Activated CD8-positive, alpha-beta T cell treated with anti-CD3 and anti-CD28 coated beads, Interleukin-2, amount 10 ng/mL, durations not matched to agents 7 days and 5 days (primary cell): Measurements from ENCODE around the gene DNASE1L3. TPM values are rescaled to one million over a fixed set of nuclear protein-coding genes. Genes with fewer than 3 reads are reported as not detected.

Experiments used
- ATAC-seq: fragments of 150-1000 bp; cut with Tn5 transposase; one replicate; pipeline ENCODE4 v1.10.0; 2021; ENCODE audit warnings: moderate library complexity
- CTCF ChIA-PET: fragments of 350-600 bp; sonication (Branson Sonifier 250); formaldehyde crosslinking; loops from one replicate; lab custom pipeline; 2021; ENCODE audit warnings: antibody characterized with exemption; lab: Charles Lee
- POLR2A ChIA-PET: fragments of 350-600 bp; sonication (Branson Sonifier 250); formaldehyde crosslinking; loops from one replicate; lab custom pipeline; 2021; ENCODE audit warnings: antibody characterized with exemption; lab: Charles Lee
- DNase-seq: peaks from one replicate; pipeline ENCODE4 v3.0.0-alpha.2; 2020
- H3K27ac Mint-ChIP-seq: one replicate; pipeline ENCODE4 v1.8.0; 2021; ENCODE audit warnings: mild to moderate bottlenecking, mixed read lengths
- H3K27me3 Mint-ChIP-seq: one replicate; pipeline ENCODE4 v1.8.0; 2021; ENCODE audit warnings: low read depth, mixed read lengths
- H3K36me3 Mint-ChIP-seq: one replicate; pipeline ENCODE4 v1.8.0; 2021; ENCODE audit warnings: low read depth, mixed read lengths
- H3K4me1 Mint-ChIP-seq: one replicate; pipeline ENCODE4 v1.8.0; 2021; ENCODE audit warnings: low read depth, mixed read lengths
- H3K4me3 Mint-ChIP-seq: one replicate; pipeline ENCODE4 v1.8.0; 2021; ENCODE audit warnings: mild to moderate bottlenecking, mixed read lengths
- H3K9me3 Mint-ChIP-seq: one replicate; pipeline ENCODE4 v1.8.0; 2022; ENCODE audit warnings: mixed read lengths; ENCODE audit not compliant: insufficient read depth
- total RNA-seq, 2 experiments: library from RNA; stranded (reverse); gene quantifications; one replicate each; pipeline ENCODE4 v1.2.3, GENCODE V29; 2021

Gene DNASE1L3
- total RNA-seq, 2 experiments from 2014 or later = not detected

DNA sequence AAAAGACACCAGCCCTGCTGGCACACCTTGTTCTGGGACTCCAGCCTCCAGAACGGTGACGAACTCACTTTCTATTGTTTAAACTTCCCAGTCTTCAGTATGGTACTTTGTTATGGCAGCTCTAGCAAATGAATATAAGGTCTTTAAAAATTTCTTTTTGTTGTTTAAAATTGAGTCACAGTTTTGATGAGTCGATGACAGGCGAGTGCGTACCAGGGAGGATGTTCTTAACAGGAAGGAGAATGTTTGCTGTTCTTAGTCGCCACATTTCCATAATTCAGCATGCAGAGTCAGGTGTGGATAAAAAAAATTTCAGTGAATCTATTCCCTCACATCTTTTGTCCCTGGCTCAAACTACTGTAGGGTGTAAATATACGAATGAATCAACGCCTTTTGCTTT, 12.4 kb downstream of the DNASE1L3 start:
- Mint-ChIP-seq H3K9me3 (peaks cover 4% of the 10 kb centered on the region), H3K4me3 (no peak overlapping the region), H3K36me3 (peaks cover 3% of the 10 kb centered on the region), H3K27ac (no peak overlapping the region), H3K27me3 (peaks cover 12% of the 10 kb centered on the region), H3K4me1 (peaks cover 2% of the 10 kb centered on the region)
- DNase-seq (no peak), ATAC-seq (no peak)
- CTCF ChIA-PET = interaction anchor here (1.6 kb wide), 1 partner anchor 10 kb away, joined by 4 read pairs; no protein-coding TSS in a partner anchor
- POLR2A ChIA-PET = no interaction called here

DNA sequence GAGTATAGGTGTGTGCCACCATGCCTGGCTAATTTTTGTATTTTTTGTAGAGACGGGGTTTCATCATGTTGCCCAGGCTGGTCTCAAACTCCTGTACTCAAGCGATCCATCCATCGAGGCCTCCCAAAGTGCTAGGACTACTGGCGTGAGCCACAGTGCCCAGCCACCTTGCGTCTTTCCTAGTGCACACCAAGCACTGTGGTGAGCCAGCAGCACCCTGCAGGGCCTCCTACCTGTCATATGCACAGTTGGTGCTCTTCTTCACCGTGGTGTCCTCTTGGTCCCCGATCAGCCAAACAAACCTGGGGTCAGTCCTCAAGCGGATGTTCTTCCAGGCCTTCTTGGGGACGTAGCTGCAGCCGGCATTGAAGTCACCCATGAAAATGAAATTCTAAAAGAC, 13.2 kb downstream of the DNASE1L3 start:
- Mint-ChIP-seq H3K27ac (no peak overlapping the region), H3K27me3 (peaks cover 7% of the 10 kb centered on the region), H3K4me3 (no peak overlapping the region), H3K36me3 (no peaks in the 10 kb centered on the region), H3K4me1 (peaks cover 2% of the 10 kb centered on the region), H3K9me3 (peaks cover 4% of the 10 kb centered on the region)
- no peak for DNase-seq
- ChIA-PET POLR2A (no interaction called here), CTCF (no interaction called here)
- no peak for ATAC-seq

DNA sequence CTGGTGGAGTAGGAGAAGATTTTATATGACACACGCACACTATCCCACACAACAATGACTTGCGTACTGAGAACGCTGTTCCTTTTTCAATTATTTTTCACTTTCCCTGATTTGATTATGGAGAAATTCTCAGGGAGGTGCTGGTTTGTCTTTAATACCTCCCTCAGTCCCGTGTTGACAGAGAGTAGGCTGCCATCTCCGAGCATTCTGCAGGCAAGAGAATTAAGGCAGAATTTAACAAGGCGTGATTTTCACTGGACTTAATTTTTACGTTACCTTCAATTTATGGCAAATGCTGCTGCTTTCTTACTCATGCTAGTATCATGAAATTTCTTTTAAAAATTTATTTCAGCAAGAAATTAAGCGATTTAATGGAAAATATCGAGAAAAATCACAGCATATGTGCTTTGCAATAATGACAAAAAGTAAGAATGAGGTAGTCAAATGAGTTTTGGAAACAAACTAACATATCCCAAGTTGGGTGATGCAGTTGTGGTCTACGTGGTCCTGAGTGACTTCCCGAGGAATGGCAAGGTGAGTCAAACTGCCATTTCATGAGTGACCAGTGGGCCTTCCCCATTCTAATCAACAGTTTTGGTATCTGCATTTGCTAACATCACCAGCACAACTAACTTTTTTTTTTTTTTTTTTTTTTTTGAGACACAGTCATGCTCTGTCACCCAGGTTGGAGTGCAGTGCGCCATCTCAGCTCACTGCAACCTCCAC, 16.9 kb downstream of the DNASE1L3 start:
- ATAC-seq (no peak), DNase-seq (no peak)
- H3K27me3 Mint-ChIP-seq = no peaks in the 10 kb centered on the region
- peaks cover 2% of the 10 kb centered on the region for H3K4me1 Mint-ChIP-seq
- H3K27ac Mint-ChIP-seq = no peak overlapping the region
- no peaks in the 10 kb centered on the region for H3K36me3 Mint-ChIP-seq
- H3K4me3 Mint-ChIP-seq = no peak overlapping the region
- H3K9me3 Mint-ChIP-seq = no peaks in the 10 kb centered on the region
- ChIA-PET POLR2A (no interaction called here), CTCF (interaction anchor here (0.8 kb wide), 1 partner anchor 23 kb away, joined by 3 read pairs; no protein-coding TSS in a partner anchor)

DNA sequence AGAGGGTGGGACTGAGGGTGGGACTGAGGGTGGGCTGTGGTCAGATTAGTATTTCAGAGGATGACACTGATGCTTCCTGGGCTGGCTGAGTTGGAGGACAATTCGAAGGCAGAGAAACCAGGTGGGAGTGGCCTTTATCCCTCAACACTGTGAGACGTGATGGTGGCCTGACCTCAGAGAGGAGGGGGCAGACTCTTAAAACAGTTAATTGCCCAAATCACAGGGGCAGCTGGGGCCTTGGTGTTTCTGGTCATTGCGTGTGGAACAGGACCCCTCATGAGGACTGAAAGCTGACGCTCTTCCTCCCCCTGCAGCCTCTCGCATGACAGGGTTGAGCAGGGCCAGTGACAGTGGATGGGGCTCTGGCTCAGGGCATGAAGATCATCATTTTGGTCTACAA, 18.7 kb downstream of the DNASE1L3 start:
- Mint-ChIP-seq H3K27ac (no peak overlapping the region), H3K9me3 (no peaks in the 10 kb centered on the region), H3K4me3 (no peak overlapping the region), H3K4me1 (peaks cover 4% of the 10 kb centered on the region), H3K36me3 (no peaks in the 10 kb centered on the region), H3K27me3 (no peaks in the 10 kb centered on the region)
- DNase-seq = no peak
- ATAC-seq = no peak
- ChIA-PET POLR2A (no interaction called here), CTCF (interaction anchor here (1.1 to 11.3 kb wide), 2 partner anchors 25 kb away, joined by 4 to 170 read pairs; no protein-coding TSS in a partner anchor)

DNA sequence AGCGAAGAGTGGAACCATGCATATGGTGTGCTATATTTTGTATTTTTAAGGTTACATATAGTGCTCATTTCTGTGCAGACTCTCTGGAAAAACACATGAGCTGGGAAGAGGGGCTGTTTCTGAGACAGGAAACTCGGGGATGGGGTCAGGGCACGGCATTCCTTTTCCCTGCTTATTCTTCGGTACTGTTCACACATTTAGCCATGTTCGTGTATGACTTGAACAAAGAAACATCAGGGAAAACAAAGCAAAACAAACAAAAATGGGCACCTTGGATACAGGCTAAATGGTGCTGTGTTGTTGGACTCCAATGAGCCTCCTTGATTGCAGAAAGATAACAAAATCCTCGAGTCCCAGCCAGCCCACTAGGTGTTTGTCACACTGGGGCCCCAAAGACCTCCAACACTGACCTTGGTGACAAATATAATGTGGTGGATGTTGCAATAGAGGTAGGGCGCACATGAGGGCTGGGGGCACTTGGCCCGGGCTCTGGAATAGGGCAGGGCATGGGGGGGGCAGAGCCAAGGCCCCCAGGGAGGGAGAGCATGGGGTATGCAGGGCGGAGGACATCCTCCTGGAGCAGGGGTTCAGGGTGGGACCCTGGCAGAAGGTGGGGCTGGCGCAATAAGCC, 19.3 kb downstream of the DNASE1L3 start:
- DNase-seq (no peak), ATAC-seq (no peak)
- POLR2A ChIA-PET = no interaction called here
- no peaks in the 10 kb centered on the region for H3K36me3 Mint-ChIP-seq
- no peaks in the 10 kb centered on the region for H3K27me3 Mint-ChIP-seq
- H3K9me3 Mint-ChIP-seq = no peaks in the 10 kb centered on the region
- H3K4me1 Mint-ChIP-seq = peaks cover 2% of the 10 kb centered on the region
- H3K4me3 Mint-ChIP-seq = no peak overlapping the region
- CTCF ChIA-PET = interaction anchor here (1.1 to 11.3 kb wide), 2 partner anchors 25 kb away, joined by 3 to 170 read pairs; no protein-coding TSS in a partner anchor
- H3K27ac Mint-ChIP-seq = no peak overlapping the region

DNA sequence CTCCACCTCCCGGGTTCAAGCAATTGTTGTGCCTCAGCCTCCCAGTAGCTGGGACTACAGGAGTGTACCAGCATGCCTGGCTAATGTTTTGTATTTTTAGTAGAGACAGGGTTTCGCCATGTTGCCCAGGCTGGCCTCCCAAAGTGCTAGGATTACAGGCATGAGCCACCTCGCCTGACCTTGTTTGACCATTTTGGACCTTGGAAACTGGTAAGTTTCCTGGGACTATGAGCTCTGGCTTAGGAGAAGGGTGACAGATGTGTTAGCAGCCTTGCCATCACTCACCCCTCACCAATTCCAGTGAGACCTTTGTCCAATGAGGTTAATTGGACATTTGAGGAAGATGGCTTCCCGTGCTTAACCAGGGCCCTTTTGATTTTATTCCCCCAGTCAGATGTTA, 19.9 kb downstream of the DNASE1L3 start:
- Mint-ChIP-seq H3K4me3 (no peak overlapping the region), H3K27ac (no peak overlapping the region), H3K36me3 (no peaks in the 10 kb centered on the region), H3K27me3 (no peaks in the 10 kb centered on the region), H3K4me1 (peaks cover 2% of the 10 kb centered on the region), H3K9me3 (no peaks in the 10 kb centered on the region)
- no peak for DNase-seq
- ChIA-PET CTCF (interaction anchor here (1.1 to 11.3 kb wide), 2 partner anchors 24 to 26 kb away, joined by 3 to 170 read pairs; no protein-coding TSS in a partner anchor), POLR2A (no interaction called here)
- no peak for ATAC-seq

DNA sequence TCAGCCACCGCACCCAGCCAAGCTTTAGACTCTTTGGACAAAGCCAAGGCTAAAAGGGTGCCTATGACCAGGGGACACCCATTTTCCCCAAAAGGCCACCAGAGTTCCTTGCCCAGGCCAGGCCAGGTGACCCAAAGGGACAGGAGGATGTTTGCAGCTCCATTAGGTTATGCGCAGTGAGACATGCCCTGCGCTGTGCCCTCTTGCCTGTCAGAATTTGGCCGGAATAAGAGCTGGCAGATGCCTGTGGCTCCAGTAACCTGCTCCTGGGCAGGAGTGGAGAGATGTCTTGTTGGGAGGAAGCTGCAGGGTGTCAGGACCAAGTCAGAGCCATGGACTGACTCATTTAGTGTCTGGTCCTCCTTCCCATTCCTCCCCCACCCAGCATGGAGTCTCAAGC, 20.5 kb downstream of the DNASE1L3 start:
- CTCF ChIA-PET = interaction anchor here (1.1 to 11.3 kb wide), 3 partner anchors 24 to 182 kb away, joined by 3 to 170 read pairs (median 5); partner anchors contain the start of gene FLNB
- no peaks in the 10 kb centered on the region for H3K9me3 Mint-ChIP-seq
- ATAC-seq (no peak), DNase-seq (no peak)
- no peaks in the 10 kb centered on the region for H3K36me3 Mint-ChIP-seq
- peaks cover 2% of the 10 kb centered on the region for H3K4me1 Mint-ChIP-seq
- no peaks in the 10 kb centered on the region for H3K27me3 Mint-ChIP-seq
- H3K27ac Mint-ChIP-seq = no peak overlapping the region
- H3K4me3 Mint-ChIP-seq = no peak overlapping the region
- POLR2A ChIA-PET = interaction anchor here (0.6 kb wide), 1 partner anchor 411 kb away, joined by 3 read pairs; no protein-coding TSS in a partner anchor

DNA sequence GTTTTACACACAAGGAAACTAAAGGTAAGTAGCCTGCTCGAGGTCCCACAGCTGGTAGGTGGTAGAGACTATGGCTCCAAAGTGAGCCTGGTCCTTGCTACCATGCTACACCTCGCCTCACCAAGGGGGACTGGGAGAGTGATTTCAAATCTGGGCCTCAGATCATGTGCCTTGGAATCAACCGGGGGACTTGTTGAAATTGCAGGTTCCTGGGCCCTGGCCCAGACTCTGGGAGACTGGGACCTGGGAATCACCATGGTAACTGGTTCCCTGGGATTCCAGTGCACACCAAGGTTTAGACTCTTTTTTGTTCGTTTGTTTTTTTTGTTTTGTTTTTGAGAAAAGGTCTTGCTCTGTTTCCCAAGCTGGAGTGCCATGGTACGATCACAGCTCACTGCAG, 21.1 kb downstream of the DNASE1L3 start:
- no peak for DNase-seq
- Mint-ChIP-seq H3K27me3 (no peaks in the 10 kb centered on the region), H3K9me3 (no peaks in the 10 kb centered on the region), H3K36me3 (no peaks in the 10 kb centered on the region), H3K27ac (no peak overlapping the region), H3K4me1 (peaks cover 2% of the 10 kb centered on the region), H3K4me3 (no peak overlapping the region)
- CTCF ChIA-PET = interaction anchor here (2.1 to 11.3 kb wide), 4 partner anchors 16 to 181 kb away, joined by 5 to 170 read pairs (median 32); partner anchors contain the start of genes FLNB, HTD2 and RPP14
- POLR2A ChIA-PET = interaction anchor here (0.6 kb wide), 1 partner anchor 410 kb away, joined by 3 read pairs; no protein-coding TSS in a partner anchor
- no peak for ATAC-seq

DNA sequence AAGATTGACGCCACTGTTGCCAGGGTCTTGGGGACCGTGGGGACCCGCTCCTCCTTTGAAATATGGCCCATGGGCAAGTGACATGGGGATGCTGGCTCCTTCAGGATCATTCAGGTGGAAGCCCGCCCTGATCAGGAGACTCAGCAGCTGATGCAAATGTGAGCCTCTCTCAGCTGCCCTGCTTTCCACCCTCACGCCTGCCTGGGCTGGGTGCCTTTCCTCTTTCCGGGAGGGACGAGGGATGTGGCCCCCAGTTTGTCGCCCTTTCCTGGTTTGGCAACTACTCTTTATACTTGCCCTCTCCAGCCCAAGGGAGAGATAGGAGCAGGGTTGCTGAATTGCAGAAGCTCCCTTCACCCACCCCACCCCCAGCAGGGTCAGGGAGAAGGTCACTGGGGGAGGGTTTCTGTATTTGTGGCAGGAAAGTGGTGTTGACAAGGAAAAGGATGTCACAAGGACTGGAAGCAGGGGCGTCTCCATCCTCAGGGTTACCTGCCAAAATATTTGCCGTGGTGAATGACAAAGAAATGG, 21.8 kb downstream of the DNASE1L3 start:
- ATAC-seq (no peak), DNase-seq (no peak)
- POLR2A ChIA-PET = interaction anchor here (0.8 kb wide), 1 partner anchor 117 kb away, joined by 3 read pairs; the partner anchor contains the start of genes HTD2 and RPP14
- Mint-ChIP-seq H3K9me3 (no peaks in the 10 kb centered on the region), H3K36me3 (no peaks in the 10 kb centered on the region), H3K4me1 (peaks cover 2% of the 10 kb centered on the region), H3K27me3 (no peaks in the 10 kb centered on the region), H3K4me3 (no peak overlapping the region), H3K27ac (no peak overlapping the region)
- CTCF ChIA-PET = interaction anchor here (0.6 to 11.3 kb wide), 11 partner anchors 11 to 181 kb away, joined by 3 to 170 read pairs (median 10); partner anchors contain the start of genes FLNB, HTD2 and RPP14

DNA sequence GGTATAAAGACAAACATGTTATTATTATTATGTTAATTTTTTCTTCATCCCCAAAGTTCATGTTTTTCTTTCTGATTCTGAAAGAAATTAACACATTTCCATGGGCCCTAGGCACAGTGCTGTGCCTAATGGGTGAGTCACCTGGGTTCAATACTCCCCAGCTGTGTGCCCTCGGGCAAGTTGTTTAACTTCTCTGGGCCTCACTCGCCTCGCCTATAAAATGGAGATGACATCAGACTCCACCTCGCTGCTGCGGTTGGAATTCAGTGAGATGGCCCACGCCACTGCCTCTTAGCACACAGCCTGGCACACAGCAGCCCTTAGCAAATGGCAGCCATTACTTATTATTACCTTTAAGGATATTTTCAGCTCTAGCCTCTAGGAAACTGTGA, 22.6 kb downstream of the DNASE1L3 start:
- Mint-ChIP-seq H3K4me3 (no peak overlapping the region), H3K9me3 (no peaks in the 10 kb centered on the region), H3K27ac (no peak overlapping the region), H3K27me3 (no peaks in the 10 kb centered on the region), H3K36me3 (no peaks in the 10 kb centered on the region), H3K4me1 (peaks cover 2% of the 10 kb centered on the region)
- DNase-seq (no peak), ATAC-seq (no peak)
- ChIA-PET POLR2A (interaction anchor here (0.8 kb wide), 1 partner anchor 118 kb away, joined by 3 read pairs; the partner anchor contains the start of genes HTD2 and RPP14), CTCF (interaction anchor here (0.6 to 11.3 kb wide), 22 partner anchors 10 to 180 kb away, joined by 3 to 170 read pairs (median 4); partner anchors contain the start of genes FLNB, HTD2 and RPP14)

DNA sequence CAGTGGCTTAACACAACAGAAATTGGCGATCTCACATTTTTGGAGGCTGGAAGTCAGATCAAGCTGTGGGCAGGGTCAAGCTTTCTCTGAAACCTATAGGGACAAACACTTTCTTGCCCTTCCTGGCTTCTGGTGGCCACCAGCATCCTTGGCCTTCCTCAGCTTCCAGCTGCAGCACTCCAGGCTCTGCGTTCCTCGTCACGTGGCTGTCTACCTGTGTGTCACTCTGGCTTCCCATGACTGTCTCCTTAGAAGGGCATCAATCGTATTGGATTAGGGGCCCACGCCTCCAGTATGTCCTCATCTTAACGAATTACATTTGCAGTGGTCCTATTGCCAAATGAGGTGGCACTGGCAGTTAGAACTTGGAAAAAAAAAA, 25.8 kb downstream of the DNASE1L3 start:
- ATAC-seq (no peak), DNase-seq (no peak)
- no peak overlapping the region for H3K27ac Mint-ChIP-seq
- peaks cover 2% of the 10 kb centered on the region for H3K27me3 Mint-ChIP-seq
- POLR2A ChIA-PET = no interaction called here
- peaks cover 2% of the 10 kb centered on the region for H3K4me1 Mint-ChIP-seq
- H3K36me3 Mint-ChIP-seq = no peaks in the 10 kb centered on the region
- no peaks in the 10 kb centered on the region for H3K9me3 Mint-ChIP-seq
- H3K4me3 Mint-ChIP-seq = no peak overlapping the region
- CTCF ChIA-PET = interaction anchor here (1.0 to 11.3 kb wide), 5 partner anchors 18 to 176 kb away, joined by 3 to 170 read pairs (median 12); partner anchors contain the start of genes FLNB, HTD2 and RPP14
